OCI-LY7 (cell line): ENCODE data around the gene BTBD7. TPM values are rescaled to one million over a fixed set of nuclear protein-coding genes. Genes with fewer than 3 reads are reported as not detected.

Source experiments
- BruUV-seq: library from RNA; stranded (reverse); fragments of 400-500 nt; replicated peaks from 2 replicates; lab custom pipeline; 2021; lab: Mats Ljungman, UMichigan
- CTCF ChIA-PET: fragments of 300-600 bp; sonication (Branson Sonifier 250); formaldehyde crosslinking; loops from one replicate; lab custom pipeline; 2022; ENCODE audit warnings: antibody characterized with exemption; ENCODE audit not compliant: unreplicated experiment; lab: Charles Lee
- POLR2A ChIA-PET: fragments of 300-600 bp; sonication (Branson Sonifier 250); formaldehyde crosslinking; loops from one replicate; lab custom pipeline; 2022; ENCODE audit warnings: antibody characterized with exemption; lab: Charles Lee
- DNase-seq: peaks from one replicate; pipeline ENCODE4 v3.0.0-alpha.2; 2015; ENCODE audit warnings: low spot score
- H2AFZ ChIP-seq: fragments of 200-600 bp; sonication (generic), shearing (Covaris generic); 2 replicates; pipeline ENCODE4 v1.6.1; 2014; ENCODE audit warnings: mild to moderate bottlenecking, antibody characterized with exemption, low read length, moderate library complexity
- H3K27ac ChIP-seq: fragments of 200-600 bp; sonication (generic); 2 replicates; pipeline ENCODE4 v1.5.1; 2014; ENCODE audit warnings: mixed run types, low read depth, mild to moderate bottlenecking, moderate library complexity, low read length, inconsistent platforms; ENCODE audit not compliant: poor library complexity, severe bottlenecking
- H3K36me3 ChIP-seq: fragments of 200-600 bp; sonication (generic); 2 replicates; pipeline ENCODE4 v1.6.1; 2014; ENCODE audit warnings: mild to moderate bottlenecking, antibody characterized with exemption, low read length, moderate library complexity, mixed read lengths; ENCODE audit not compliant: insufficient read depth
- H3K4me1 ChIP-seq: fragments of 200-600 bp; sonication (generic); 2 replicates; pipeline ENCODE4 v1.5.1; 2014; ENCODE audit warnings: mild to moderate bottlenecking, low read length; ENCODE audit not compliant: insufficient read depth, poor library complexity, severe bottlenecking
- H3K4me2 ChIP-seq: fragments of 200-600 bp; sonication (generic); 2 replicates; pipeline ENCODE4 v1.6.1; 2014; ENCODE audit warnings: mild to moderate bottlenecking, low read length
- H3K4me3 ChIP-seq: fragments of 200-600 bp; sonication (generic); 2 replicates; pipeline ENCODE4 v1.5.1; 2014; ENCODE audit warnings: mild to moderate bottlenecking, low read depth, low read length; ENCODE audit not compliant: poor library complexity, severe bottlenecking
- H3K79me2 ChIP-seq: fragments of 200-600 bp; sonication (generic); 2 replicates; pipeline ENCODE4 v1.6.1; 2016; ENCODE audit warnings: low read depth, mild to moderate bottlenecking, low read length, moderate library complexity, mixed read lengths; ENCODE audit not compliant: insufficient read depth
- H3K9me2 ChIP-seq: fragments of 200-600 bp; sonication (generic); 2 replicates; pipeline ENCODE4 v1.6.1; 2016; ENCODE audit warnings: mild to moderate bottlenecking, low read length, mixed read lengths; ENCODE audit not compliant: insufficient read depth
- H3K9me3 ChIP-seq: fragments of 200-600 bp; sonication (generic); 2 replicates; pipeline ENCODE4 v1.6.1; 2014; ENCODE audit warnings: mild to moderate bottlenecking, mixed run types, low read length, mixed read lengths
- H4K20me1 ChIP-seq: fragments of 200-600 bp; sonication (generic); 2 replicates; pipeline ENCODE4 v1.6.1; 2014; ENCODE audit warnings: mild to moderate bottlenecking, antibody characterized with exemption, low read length, moderate library complexity, mixed read lengths; ENCODE audit not compliant: insufficient read depth
- EZH2phosphoT487 ChIP-seq: fragments of 200-600 bp; sonication (generic); IDR thresholded peaks from 2 replicates; pipeline ENCODE4 v1.6.1; 2018; ENCODE audit warnings: low read depth, borderline replicate concordance, mild to moderate bottlenecking, mixed run types, antibody characterized with exemption, low read length, moderate library complexity, mixed read lengths
- intact Hi-C: fragments of 100-400 bp; cut with micrococcal nuclease; formaldehyde crosslinking; loops from one replicate; pipeline ENCODE4 v1.10.0; 2022; ENCODE audit not compliant: unreplicated experiment
- total RNA-seq, 2 experiments: library from RNA; depleted of rRNA in 1 of 2; stranded (reverse); fragments of >200 nt in 1 of 2; shearing (Covaris generic) in 1 of 2; gene quantifications; 2 replicates each; pipeline ENCODE4 v1.2.3, GENCODE V29; 2014 to 2022
- TF ChIP-seq, protein P1 (sequence below): fragments of 200-600 bp; sonication (generic); conservative IDR thresholded peaks from 2 replicates; pipeline ENCODE4 v1.5.1; 2014; ENCODE audit warnings: mild to moderate bottlenecking, antibody characterized with exemption, low read length, moderate library complexity, mixed read lengths

The BTBD7 gene
- total RNA-seq, 2 experiments from 2014 or later, result 9.7 to 19.6 TPM

DNA sequence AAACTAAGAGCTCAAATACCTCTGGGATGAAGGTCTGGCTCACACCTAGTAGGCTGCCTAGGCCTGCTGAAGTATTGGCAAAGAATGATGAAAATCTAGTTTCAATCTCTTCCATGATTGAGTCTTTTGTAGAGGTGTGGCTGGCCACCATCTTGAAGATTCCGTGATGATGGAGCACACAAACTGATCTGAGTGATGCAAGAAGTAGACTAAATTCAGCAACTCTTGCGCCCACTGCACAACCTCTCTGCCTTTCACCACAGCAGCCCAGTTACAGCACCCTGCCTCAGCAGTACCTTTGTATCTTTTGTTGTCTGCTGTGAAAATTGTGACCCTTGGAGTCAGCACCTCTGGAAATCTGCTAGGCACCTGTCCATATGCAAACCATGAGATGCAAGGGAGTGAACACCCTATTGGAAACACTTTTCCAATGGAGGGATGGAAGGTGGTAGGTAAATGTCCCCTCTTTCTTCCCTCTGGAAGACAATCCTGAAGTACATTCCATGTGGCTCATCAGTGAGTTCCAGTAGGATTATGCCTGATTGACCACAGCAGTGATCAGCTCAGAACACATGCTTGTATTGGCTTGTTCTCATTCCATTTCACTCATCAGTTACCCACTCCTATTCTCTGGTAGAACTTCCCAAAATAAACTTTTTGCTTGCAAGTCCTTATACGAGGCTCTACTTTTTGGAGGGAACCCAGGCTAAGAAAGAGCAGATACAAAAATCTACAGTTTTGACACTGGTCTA is 58.6 kb downstream of the BTBD7 start:
- Histone ChIP-seq H3K9me3 (no peaks in the 10 kb centered on the region), H3K79me2 (no peaks in the 10 kb centered on the region), H3K9me2 (no peaks in the 10 kb centered on the region), H3K36me3 (no peaks in the 10 kb centered on the region), H4K20me1 (no peaks in the 10 kb centered on the region), H3K4me3 (no peak overlapping the region), H2AFZ (no peak overlapping the region), H3K27ac (no peak overlapping the region), H3K4me2 (no peak overlapping the region), H3K4me1 (peaks cover 5% of the 10 kb centered on the region)
- intact Hi-C loops, result no loop called here
- POLR2A ChIA-PET, result no interaction called here
- no peak for DNase-seq
- no peak for TF ChIP-seq EZH2phosphoT487
- TF ChIP-seq, protein P1, sequence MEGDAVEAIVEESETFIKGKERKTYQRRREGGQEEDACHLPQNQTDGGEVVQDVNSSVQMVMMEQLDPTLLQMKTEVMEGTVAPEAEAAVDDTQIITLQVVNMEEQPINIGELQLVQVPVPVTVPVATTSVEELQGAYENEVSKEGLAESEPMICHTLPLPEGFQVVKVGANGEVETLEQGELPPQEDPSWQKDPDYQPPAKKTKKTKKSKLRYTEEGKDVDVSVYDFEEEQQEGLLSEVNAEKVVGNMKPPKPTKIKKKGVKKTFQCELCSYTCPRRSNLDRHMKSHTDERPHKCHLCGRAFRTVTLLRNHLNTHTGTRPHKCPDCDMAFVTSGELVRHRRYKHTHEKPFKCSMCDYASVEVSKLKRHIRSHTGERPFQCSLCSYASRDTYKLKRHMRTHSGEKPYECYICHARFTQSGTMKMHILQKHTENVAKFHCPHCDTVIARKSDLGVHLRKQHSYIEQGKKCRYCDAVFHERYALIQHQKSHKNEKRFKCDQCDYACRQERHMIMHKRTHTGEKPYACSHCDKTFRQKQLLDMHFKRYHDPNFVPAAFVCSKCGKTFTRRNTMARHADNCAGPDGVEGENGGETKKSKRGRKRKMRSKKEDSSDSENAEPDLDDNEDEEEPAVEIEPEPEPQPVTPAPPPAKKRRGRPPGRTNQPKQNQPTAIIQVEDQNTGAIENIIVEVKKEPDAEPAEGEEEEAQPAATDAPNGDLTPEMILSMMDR, result no peak
- CTCF ChIA-PET, result no interaction called here
- BruUV-seq, result no TSS peak

DNA sequence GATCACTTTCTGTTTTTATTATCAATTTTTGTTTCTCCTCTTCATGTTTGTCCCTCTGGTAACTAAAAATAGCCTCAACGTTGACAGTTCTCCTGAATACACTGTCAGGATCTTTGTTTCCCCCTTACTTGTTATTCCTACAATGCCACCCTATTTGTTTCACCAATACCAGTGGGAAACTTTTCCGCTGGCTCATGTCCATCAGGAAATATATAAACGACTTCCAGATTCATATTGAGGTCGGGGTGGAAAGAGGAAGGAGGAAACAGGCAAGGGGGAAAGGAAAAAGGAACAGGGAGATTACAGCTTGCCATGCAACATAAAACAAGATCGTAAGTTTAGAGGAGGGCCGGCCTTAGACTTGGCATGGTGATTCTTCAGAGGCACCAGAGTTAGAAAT is 61.7 kb downstream of the BTBD7 start:
- ChIA-PET POLR2A (no interaction called here), CTCF (no interaction called here)
- no peaks in the 10 kb centered on the region for H3K9me2 ChIP-seq
- no peaks in the 10 kb centered on the region for H3K36me3 ChIP-seq
- H3K4me3 ChIP-seq, result no peak overlapping the region
- DNase-seq, result no peak
- intact Hi-C loops, result no loop called here
- TF ChIP-seq, protein P1, result no peak
- no peak for TF ChIP-seq EZH2phosphoT487
- no peak overlapping the region for H3K4me2 ChIP-seq
- H4K20me1 ChIP-seq, result no peaks in the 10 kb centered on the region
- no peak overlapping the region for H3K27ac ChIP-seq
- no peak overlapping the region for H2AFZ ChIP-seq
- BruUV-seq, result no TSS peak
- no peaks in the 10 kb centered on the region for H3K9me3 ChIP-seq
- no peaks in the 10 kb centered on the region for H3K79me2 ChIP-seq
- H3K4me1 ChIP-seq, result peaks cover 5% of the 10 kb centered on the region
